Smooth muscle cell (in vitro differentiated cells): Measurements from ENCODE around the gene PLEKHD1. TPM values are rescaled to one million over a fixed set of nuclear protein-coding genes. Genes with fewer than 3 reads are reported as not detected.

Experiments
- DNase-seq: peaks from one replicate; lab custom pipeline; 2025; ENCODE audit not compliant: unreplicated experiment; lab: John Stamatoyannopoulos, UW
- H2AFZ ChIP-seq: fragments of 200-600 bp; sonication (generic); 2 replicates; pipeline ENCODE4 v1.6.0; 2016; ENCODE audit warnings: antibody characterized with exemption, low read depth, mild to moderate bottlenecking
- H3F3A ChIP-seq: fragments of 200-600 bp; sonication (generic); 2 replicates; pipeline ENCODE4 v1.6.0; 2017; ENCODE audit warnings: antibody characterized with exemption, low read depth
- H3K27ac ChIP-seq: fragments of 200-600 bp; sonication (generic); 2 replicates; pipeline ENCODE4 v1.5.1; 2016; ENCODE audit warnings: low read depth, mild to moderate bottlenecking
- H3K27me3 ChIP-seq: fragments of 200-600 bp; sonication (generic); 2 replicates; pipeline ENCODE4 v1.6.1; 2016; ENCODE audit warnings: low read depth, mild to moderate bottlenecking
- H3K36me3 ChIP-seq: fragments of 200-600 bp; sonication (generic); 2 replicates; pipeline ENCODE4 v1.5.1; 2016; ENCODE audit warnings: low read depth
- H3K4me1 ChIP-seq: fragments of 200-600 bp; sonication (generic); 2 replicates; pipeline ENCODE4 v1.5.1; 2016; ENCODE audit warnings: low read depth
- H3K4me2 ChIP-seq: fragments of 200-600 bp; sonication (generic); 2 replicates; pipeline ENCODE4 v1.6.0; 2016; ENCODE audit warnings: mild to moderate bottlenecking
- H3K4me3 ChIP-seq: fragments of 200-600 bp; sonication (generic); 2 replicates; pipeline ENCODE4 v1.5.1; 2016; ENCODE audit warnings: mild to moderate bottlenecking
- H3K79me2 ChIP-seq: fragments of 200-600 bp; sonication (generic); 2 replicates; pipeline ENCODE4 v1.6.0; 2016; ENCODE audit warnings: low read depth, mild to moderate bottlenecking
- H3K9ac ChIP-seq: fragments of 200-600 bp; sonication (generic); 2 replicates; pipeline ENCODE4 v1.6.0; 2016; ENCODE audit warnings: low read depth
- H3K9me3 ChIP-seq: fragments of 200-600 bp; sonication (generic); replicated peaks from 2 replicates; pipeline ENCODE4 v1.5.1; 2016; ENCODE audit warnings: low read depth
- H4K20me1 ChIP-seq: fragments of 200-600 bp; sonication (generic); 2 replicates; pipeline ENCODE4 v1.6.0; 2016; ENCODE audit warnings: low read depth
- CTCF ChIP-seq: fragments of 200-600 bp; sonication (generic); IDR thresholded peaks from 2 replicates; pipeline ENCODE4 v1.5.1; 2017; ENCODE audit warnings: borderline replicate concordance, mild to moderate bottlenecking, antibody characterized with exemption; ENCODE audit not compliant: insufficient read depth, poor library complexity, severe bottlenecking
- WGBS: methylation state at CpG from one replicate; pipeline ENCODE4 v1.1.7; 2016; ENCODE audit warnings: low lambda C conversion rate; 5-methylcytosine and 5-hydroxymethylcytosine counted together
- polyA plus RNA-seq: library from polyadenylated mRNA; unstranded; fragments of >200 nt; fragmentation: Nextera tagmentation; extraction: Ambion mirVana; gene quantifications from 2 replicates; pipeline ENCODE4 v1.2.1, GENCODE V29; 2016
- total RNA-seq: library from RNA; depleted of rRNA; stranded (reverse); fragments of >200 nt; gene quantifications from 2 replicates; pipeline ENCODE4 v1.2.3, GENCODE V29; 2014

Gene PLEKHD1
- total and polyA plus RNA-seq, 2 experiments from 2014 or later = 0.03 TPM; not detected in 1

GRCh38 chr14:69500096-69500495 lies 15.6 kb downstream of the PLEKHD1 start:
- 83% methylated on average over 5 of the region's 5 CpGs for WGBS

GRCh38 chr14:69500736-69501135 lies 16.2 kb downstream of the PLEKHD1 start:
- Histone ChIP-seq H3K36me3 (no peaks in the 10 kb centered on the region), H3K4me3 (no peak overlapping the region), H3K4me1 (no peaks in the 10 kb centered on the region), H2AFZ (no peak overlapping the region), H3K27me3 (no peaks in the 10 kb centered on the region), H3K27ac (no peak overlapping the region), H3K4me2 (no peak overlapping the region), H3K9me3 (no peaks in the 10 kb centered on the region), H3F3A (no peaks in the 10 kb centered on the region), H4K20me1 (no peaks in the 10 kb centered on the region), H3K79me2 (no peaks in the 10 kb centered on the region), H3K9ac (no peak overlapping the region)
- TF ChIP-seq CTCF = no peak
- 85% methylated on average over 4 of the region's 4 CpGs for WGBS
- DNase-seq = no peak

More at GRCh38 chr14:69500096-69500495, 15.6 kb downstream of the PLEKHD1 start:
- H3K36me3 ChIP-seq = no peaks in the 10 kb centered on the region
- TF ChIP-seq CTCF = no peak
- DNase-seq = no peak
- H4K20me1 ChIP-seq = no peaks in the 10 kb centered on the region
- H2AFZ ChIP-seq = no peak overlapping the region
- H3K9ac ChIP-seq = no peak overlapping the region
- H3F3A ChIP-seq = no peaks in the 10 kb centered on the region
- no peak overlapping the region for H3K27ac ChIP-seq
- no peaks in the 10 kb centered on the region for H3K9me3 ChIP-seq
- no peaks in the 10 kb centered on the region for H3K79me2 ChIP-seq
- no peak overlapping the region for H3K4me2 ChIP-seq
- H3K27me3 ChIP-seq = no peaks in the 10 kb centered on the region
- no peaks in the 10 kb centered on the region for H3K4me1 ChIP-seq
- H3K4me3 ChIP-seq = no peak overlapping the region

- TF ChIP-seq CTCF = no peak
- Histone ChIP-seq H3K36me3 (no peaks in the 10 kb centered on the region), H3F3A (no peaks in the 10 kb centered on the region)
Measured at GRCh38 chr14:69501423-69501838, 16.9 kb downstream of the PLEKHD1 start.

GRCh38 chr14:69504775-69505174 lies 20.2 kb downstream of the PLEKHD1 start:
- no peak for TF ChIP-seq CTCF
- DNase-seq = no peak
- Histone ChIP-seq H3K4me3 (no peak overlapping the region), H3K9me3 (no peaks in the 10 kb centered on the region), H3K36me3 (no peaks in the 10 kb centered on the region), H3F3A (no peaks in the 10 kb centered on the region), H4K20me1 (no peaks in the 10 kb centered on the region), H3K9ac (no peak overlapping the region), H3K79me2 (no peaks in the 10 kb centered on the region), H3K4me1 (no peaks in the 10 kb centered on the region), H3K4me2 (no peak overlapping the region), H3K27ac (no peak overlapping the region), H2AFZ (no peak overlapping the region), H3K27me3 (no peaks in the 10 kb centered on the region)
- 100% methylated on average over 1 of the region's 1 CpG for WGBS

More at GRCh38 chr14:69501423-69501838, 16.9 kb downstream of the PLEKHD1 start:
- Histone ChIP-seq H3K27me3 (no peaks in the 10 kb centered on the region), H3K4me1 (no peaks in the 10 kb centered on the region), H2AFZ (no peak overlapping the region), H3K79me2 (no peaks in the 10 kb centered on the region), H4K20me1 (no peaks in the 10 kb centered on the region), H3K4me3 (no peak overlapping the region), H3K9ac (no peak overlapping the region), H3K4me2 (no peak overlapping the region), H3K27ac (no peak overlapping the region), H3K9me3 (no peaks in the 10 kb centered on the region)
- 84% methylated on average over 4 of the region's 4 CpGs for WGBS
- no peak for DNase-seq
